Measurements from ENCODE around the gene SLC43A2.

SLC43A2 gene

DNA sequence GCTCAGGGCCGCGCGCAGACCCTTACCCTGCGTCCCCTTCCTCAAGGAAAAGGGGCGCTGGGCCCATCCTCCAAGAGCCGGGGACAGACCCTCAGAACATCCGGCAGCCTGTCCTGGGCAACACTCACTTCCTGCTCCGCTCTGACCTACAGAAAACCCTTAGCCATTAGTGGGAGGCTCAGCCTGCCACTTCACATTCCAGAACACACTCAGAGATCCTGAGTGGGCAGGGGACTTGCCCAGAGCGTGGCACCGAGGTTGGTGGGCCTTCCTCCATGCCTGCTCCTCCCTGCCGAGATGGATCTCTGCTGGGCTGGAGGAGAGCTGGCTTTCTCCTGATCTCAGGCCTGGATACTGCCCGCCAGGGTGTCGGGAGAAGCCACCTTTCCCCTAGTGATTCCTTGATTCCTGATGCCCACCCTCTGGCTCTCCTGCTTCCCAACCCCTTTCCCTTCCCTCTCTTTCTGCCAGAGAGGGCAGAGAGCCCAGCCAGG, 15.4 kb upstream of the SLC43A2 start:
- DNase-seq (ENCODE audit: low spot score): peak; percentile 25

DNA sequence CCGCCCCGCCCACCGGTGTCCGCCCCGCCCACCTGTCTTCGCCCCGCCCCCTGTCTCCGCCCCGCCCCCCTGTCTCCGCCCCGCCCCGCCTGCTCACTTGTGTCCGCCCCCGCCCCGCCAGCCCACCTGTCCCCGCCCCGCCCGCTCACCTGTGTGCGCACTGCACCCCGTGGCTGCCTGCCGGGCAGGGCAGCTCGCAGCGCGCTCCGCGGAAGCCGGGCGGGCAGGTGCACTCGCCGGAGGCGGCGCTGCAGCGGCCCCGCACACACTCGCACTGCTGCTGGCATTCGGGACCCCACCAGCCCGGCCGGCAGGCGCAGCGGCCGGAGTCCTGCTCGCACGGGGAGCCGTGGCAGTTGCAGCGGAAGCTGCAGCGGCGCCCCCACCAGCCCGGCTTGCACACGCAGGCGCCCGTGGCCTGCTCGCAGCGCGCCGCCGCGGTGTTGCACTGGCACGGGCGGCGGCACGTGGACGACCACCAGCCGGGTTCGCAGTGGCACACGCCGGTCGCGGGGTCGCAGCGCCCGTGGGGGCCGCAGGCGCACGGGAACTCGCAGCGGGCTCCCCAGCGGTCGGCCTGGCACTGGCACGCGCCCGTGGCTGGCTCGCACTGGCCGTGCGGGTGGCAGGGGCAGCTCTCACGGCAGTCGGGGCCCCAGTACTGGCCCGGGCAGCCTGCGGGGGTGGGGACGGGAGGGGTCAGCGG, 14.8 kb upstream of the SLC43A2 start:
- DNase-seq (ENCODE audit: low spot score): peak; percentile 63

DNA sequence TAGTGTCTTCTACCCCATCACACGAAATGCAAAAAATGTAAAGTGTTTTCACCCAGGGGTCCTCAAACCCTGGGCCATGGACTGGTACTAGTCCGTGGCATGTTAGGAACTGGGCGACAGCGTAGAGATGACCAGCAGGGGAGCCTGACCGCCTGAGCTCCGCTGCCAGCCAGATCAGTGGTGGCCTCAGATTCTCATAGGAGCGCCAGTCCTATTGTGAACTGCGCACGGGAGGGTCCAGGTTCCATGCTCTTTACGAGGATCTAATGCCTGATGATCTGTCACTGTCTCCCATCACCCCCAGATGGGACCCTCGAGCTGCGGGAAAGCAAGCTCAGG, 12.4 kb upstream of the SLC43A2 start:
- no peak for DNase-seq (ENCODE audit: low spot score)

DNA sequence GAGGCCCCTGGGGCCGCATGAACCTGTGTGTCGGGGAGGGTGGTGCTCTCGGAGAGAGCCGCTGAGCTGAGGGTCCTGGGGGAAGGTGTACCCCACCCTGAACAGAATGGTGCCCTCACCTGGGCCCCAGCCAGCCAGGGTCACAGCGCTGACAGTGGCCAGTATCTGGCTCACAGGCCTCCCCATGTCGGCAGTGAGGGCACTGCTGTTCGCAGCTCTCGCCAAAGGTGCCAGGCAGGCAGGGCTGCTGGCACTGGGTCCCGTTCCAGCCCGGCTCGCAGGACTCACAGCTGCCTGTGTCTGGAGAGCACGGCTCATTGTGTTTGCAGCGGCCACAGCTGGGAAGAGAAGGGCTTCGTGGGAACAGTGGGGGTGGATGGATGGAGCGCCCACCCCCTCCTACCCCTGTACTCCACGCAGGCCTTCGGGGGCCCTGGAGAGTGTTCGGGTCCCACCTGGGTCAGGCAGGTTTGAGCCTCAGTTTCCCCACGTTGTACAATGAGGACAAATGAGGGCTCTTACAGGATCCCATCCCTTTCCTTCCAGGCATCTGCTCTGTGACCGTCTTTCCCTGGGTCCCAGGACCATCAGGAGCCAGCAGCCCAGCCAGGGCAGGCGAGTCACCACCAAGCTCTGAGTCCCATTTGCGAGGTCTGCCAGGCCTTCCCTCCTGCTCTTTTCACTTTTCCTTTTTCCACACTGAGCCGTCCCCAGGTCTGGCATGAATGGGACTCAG, 11.9 kb upstream of the SLC43A2 start:
- DNase-seq (ENCODE audit: low spot score): no peak

DNA sequence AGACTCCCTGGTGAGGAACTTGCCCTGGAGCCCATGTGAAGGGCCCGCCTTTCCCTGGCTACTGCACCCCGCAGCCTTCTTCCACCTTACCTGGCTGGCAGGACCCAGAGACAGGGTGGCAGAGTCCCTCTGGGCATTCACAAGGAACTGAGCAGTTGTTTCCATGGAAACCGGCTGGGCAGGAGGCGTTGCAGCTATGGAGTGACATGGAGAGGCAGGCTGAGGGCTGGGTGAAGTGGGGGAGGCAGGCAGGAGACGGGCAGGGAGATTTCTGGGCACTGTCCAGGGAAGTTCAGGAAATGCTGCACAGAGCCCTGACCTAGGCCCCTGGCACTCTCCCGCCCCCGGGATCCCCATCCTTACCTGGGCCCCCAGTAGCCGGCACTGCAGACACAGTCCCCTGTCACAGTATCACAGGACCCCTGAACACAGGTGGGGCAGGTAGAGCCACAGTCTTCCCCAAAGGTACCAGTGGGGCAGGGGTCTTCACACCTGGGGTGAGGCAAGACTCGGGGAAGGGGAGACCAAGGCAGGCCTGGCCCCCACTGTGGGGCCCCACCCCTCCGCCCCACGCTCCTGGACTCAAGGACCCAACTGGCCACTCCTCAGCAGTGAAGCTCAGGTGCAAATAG, 11.0 kb upstream of the SLC43A2 start:
- DNase-seq (ENCODE audit: low spot score): no peak

DNA sequence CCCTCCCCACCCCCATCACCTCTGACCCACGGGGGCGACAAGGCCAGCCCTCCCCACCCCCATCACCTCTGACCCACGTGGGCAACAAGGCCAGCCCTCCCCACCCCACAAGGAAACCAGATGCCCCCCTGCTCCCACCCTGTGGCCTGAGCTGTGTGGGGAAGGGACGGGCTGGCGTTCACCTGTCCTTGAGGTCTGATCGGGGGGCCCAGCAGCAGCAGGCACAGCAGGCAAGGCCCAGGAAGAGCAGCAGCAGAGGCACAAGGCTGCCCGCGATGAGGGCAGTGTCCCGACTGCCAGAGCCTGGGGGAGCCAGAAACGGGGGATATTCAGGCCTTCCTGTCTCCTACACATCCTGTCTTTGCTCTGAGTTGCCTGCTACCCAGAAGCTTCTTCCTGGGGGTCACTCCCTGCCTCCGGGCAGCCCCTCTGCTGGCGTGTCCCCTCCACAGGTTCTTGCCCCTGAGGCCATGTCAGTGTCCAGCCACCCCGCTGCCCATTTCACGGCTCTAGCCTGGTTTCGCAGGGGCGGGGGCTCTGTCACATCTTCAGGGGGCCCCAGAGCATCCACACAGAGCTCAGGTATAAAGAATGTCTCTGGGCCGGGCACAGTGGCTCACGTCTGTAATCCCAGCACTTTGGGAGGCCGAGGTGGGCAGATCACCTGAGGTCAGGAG, 10.1 kb upstream of the SLC43A2 start:
- DNase-seq (ENCODE audit: low spot score): no peak

DNA sequence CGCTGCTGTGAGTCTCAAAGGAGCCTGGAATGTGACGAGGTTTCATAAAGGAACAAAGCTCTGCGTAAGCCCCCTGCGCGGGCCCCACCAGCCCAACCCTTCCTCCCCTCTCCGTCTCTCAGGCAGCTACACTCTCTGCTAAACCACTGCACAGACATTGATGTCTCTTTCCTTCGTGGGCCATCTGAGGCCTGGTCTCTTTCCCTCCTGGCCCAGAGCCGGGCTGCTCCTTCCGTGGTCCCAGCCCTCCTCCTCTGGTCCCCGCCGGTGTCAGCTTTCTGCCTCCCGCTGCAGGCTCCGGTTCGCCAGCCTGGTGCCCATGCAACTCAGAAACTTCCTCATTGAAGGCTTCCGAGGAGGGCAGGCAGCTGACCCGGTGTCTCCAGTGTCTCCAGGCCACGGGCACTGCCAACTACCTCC, 9.5 kb upstream of the SLC43A2 start:
- no peak for DNase-seq (ENCODE audit: low spot score)

DNA sequence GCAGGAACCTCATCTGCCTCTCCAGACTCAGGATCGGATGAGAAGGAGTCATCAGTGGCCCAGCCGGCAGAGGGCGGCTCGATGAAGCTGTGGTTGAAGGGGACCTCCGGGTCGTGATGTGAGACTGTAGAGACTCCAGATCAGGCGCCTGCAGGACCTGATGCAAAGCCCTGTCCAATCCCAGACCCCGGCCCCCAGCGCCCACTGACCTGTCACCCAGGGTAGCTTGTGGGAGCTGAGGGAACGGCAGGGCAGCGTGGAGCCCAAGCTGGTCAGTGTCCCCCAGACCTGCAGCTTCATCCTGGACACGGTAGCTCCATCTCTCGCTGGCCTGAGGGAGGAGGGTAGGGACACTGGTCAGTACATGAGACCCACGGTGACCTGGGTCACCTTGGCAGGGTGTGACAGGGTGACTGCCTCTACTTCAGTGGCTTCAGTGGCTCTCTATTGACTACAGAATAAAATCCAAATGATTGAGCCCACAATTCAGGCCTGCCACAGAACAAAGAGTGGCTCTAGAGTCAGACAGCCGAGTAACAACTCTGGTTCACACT, 8.2 kb upstream of the SLC43A2 start:
- DNase-seq (ENCODE audit: low spot score): no peak

DNA sequence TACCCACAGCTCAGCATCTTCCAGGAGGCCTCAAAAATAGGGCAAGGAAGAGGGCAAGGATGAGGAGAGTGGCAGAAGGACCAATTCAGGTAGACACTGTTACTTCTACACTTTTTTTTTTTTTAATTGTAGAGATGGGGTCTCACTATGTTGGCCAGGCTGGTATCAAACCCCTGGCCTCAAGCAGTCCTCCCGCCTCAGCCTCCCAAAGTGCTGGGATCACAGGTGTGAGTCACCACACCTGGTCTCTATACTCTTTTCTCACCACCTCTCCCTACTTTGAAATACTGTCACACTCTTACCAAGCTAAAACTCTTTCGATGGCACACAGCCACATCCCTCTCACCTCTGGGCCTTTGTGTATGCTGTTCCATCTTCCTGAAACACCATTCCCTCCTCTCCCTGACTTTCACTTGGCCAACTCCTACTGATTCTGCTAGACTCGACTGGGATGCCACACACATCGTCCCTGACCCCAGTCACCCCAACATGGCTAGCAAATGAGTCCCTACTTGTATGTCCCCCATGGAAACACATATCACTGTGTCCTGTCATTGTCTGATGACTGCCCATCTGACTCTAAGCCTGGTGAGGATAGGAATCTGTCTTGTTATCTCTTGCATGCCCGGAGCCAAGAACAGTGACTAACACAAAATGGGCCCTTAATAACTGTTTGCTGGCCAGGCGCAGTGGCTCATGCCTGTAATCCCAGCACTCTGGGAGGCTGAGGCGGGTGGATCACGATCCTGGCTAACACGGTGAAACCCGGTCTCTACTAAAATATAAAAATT, 7.2 kb upstream of the SLC43A2 start:
- no peak for DNase-seq (ENCODE audit: low spot score)

DNA sequence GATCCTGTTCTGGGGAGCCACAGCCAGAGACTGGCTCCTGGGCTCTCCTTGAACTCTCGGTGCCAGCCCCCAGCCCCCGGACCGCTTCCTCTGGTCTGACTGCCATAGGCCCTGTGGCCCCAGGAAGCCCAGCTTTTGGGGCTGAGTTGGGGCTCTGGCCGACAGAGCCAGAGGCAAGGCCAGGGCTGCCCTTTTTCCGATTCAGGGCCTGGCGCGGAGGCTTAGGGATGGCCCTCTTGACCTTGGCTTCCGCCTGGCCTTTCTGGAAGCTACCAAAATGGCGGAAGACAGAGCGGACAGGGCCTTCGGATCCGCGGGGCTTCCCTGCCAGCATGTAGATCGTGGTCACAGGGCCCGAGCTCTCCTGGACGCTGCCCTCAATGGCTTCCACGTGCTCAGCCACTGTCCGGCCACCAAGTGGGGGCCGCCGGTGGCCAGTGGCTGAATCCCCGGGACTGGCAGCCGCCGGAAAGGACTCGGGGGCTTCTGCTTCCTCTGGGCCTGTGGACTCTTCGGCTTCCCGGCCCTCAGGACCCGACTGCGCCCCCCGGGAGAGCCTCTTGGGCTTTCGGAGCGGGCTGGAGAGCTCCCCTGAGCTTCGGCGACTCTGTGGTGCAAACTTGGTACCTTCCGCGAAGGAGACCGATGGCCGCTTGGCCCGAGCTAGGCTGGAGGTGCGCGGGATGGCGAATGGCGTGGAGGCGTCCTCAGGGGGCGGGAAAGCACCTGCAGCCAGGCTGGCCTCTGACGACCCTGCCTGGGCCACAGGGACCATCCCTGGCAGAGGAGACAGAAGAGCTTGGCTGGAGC, 6.4 kb upstream of the SLC43A2 start:
- DNase-seq (ENCODE audit: low spot score): no peak

DNA sequence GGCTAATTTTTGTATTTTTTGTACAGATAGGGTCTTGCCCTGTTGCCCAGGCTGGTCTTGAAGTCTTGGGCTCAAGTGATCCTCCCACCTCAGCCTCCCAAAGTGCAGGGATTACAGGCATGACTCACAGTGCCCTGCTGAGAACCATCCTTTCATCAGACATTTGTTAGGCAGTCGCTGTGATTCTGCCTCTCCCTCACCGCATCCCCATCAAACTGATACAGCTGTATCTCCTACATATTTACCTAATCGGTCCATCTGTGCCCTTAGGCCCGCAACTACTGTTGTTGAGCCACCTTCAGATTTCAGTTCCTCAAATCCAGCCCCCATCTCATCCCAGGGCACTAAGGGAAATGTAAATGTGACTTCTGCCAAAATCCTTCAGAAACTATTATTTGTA, 2.0 kb upstream of the SLC43A2 start:
- no peak for DNase-seq (ENCODE audit: low spot score)

DNA sequence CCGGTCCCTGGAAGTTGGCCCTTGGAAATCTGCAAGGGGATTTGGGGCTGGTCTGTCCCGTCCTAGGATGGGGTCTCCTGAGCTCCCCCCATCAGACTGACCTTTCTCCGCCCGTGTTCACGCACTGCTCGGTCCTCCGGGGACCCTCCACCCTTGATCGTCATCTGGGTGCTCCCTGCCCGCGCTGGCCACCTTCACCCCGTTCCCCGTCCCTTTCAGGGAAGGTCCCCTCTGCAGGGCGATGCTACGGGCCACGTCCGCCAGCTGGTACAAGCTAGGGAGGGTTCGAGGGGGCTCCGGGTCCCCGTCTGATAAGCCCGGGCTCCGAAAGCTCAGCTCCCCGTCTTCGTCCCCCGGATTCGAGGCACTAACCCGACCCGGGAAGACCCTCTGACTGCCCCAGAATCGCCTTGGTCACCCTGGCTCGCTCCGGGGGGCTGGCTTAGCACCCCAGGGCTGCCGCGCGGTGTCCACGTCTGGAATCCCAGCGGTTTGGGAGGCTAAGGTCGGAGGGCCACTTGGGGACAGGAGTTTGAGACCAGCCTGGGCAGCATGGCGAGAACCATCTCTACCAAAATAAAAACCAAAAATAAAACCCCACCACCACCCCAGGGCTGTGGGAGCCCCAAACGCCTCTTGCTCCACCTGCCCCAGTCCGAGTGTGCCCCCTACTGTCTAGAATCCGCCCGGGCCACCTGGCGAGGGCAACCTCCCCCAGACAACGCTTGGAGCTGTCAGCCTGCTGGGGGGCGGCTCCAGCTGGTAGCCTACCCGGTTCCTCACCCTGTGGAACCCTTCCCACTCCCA, 1.1 kb upstream of the SLC43A2 start:
- peak; percentile 54 for DNase-seq (ENCODE audit: low spot score)

DNA sequence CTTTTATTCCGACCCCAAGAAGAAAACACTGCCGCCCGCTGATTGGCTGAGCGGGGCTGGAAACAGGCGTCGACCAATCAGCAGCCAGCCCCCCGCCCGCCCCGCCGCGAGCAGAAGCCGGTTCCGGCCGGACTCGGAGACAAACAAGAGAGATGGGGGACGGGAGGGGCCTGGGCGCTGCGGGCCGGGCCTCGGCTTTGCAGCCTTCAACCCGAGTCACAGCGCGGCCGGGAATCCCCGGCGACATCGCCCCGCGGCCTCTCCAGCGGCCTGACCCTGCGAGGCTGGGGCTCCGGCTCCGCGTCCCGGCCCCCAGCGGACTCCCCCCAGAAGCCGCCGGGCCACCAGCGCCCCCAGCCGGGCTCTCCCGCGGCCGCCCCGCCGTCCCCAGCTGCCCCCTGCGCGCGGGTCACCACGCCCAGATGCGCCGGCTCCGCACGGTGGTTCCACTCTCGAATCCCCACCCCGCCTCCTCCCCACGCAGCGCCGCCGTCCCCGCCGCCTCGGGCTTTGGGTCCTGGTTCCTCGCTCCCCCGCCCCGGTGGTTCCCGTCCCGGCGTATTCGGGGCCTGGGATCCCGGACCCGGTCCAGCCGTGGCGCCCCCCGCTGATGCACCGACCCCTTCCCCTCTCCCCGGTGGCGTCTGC, 346 bp upstream of the SLC43A2 start:
- peak; percentile 100 for DNase-seq (ENCODE audit: low spot score)

DNA sequence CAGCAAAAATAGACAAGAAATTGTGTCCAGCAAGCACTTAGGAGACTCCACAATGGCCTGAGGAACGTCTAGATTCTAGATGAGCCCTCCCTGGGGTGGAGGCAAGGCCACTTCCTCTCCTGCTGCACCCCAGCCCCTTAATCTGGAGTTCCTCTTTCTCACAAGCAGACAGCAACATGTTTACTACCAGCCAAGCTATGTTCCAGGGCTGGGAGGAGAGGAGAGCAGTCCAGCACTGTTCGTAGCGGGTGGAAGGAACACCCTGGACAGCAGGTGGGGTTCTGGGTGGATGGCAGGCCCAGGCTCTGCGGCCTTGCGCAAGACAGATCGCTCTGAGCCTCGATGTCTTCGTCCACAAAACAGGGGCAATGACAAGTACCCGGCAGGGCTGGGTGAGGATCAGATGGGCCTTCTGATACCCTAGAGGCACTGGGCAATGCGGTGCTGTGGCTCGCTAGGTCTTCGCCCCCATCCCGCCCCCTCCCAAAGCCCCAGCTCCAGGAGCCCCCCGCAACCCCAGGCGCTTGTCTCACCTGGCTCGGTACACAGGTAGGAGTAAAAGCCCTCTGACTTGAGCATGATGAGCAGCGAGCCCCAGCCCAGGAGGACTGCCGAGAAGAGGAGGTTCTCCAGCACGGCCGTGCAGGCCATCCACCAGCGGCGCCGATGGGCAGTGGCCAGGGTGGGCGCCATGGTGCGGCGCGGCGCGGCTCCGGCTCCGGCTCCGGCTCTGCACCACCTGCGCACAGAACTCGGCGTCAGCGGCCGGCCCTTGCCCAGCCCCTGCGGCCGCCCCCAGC, 1.3 kb downstream of the SLC43A2 start:
- DNase-seq (ENCODE audit: low spot score): peak; percentile 27

DNA sequence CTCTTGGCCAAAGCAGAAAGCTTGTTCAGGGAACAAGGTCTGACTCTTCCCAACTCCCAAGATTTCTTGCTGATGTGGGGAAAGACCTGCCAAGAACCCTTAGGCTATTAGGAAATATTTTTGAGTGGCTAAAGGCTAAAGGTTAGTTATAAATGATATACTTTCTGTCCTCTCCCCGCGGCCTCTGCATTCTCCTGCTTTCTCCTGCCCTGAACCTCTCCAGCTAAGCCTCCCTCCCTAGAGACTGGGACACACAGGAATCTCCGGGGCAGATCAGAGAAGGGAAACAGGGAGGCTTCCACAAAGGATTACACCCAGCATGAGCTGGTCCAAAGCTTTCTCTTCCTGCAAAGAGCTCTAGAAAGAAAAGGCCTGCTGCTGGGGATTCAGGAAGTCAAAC, 2.3 kb downstream of the SLC43A2 start:
- no peak for DNase-seq (ENCODE audit: low spot score)

DNA sequence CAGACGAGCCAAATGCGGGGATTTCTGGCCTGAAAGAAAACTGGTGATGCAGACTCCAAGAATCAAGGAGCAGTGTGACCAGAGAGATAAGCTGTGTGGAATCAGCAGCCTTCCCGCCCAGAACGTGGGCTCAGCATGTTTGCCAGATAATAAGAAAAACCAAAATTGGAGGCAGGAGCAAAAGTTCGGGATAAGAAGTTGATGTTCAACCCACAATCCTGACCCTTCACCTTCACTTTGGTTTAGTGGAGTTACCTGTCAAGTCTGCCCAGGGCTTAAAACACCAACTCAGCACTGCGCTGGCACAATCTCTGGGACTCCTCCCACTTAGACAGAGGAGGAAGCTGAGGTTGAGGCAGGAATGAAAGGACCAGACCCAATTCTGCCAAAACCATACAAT, 3.1 kb downstream of the SLC43A2 start:
- DNase-seq (ENCODE audit: low spot score): no peak

DNA sequence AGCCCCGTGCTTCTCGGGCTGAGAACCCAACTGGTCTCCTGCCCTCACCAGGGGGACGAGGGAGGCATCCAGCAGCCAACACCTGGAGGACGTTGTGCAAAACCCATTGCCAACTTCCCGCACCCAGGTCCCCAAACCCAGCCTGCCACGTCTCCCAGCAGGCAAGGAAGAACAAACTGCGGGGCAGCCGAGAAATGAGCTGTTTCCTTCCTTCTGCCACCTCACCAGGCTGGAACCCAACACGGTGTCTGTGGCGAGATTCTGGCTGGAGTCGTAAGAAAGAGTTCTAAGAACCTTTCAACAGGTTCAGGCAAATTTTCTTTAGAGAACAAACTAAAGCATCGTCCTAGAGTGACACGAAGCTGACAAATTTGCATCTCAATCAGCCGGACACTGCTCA, 3.6 kb downstream of the SLC43A2 start:
- no peak for DNase-seq (ENCODE audit: low spot score)

DNA sequence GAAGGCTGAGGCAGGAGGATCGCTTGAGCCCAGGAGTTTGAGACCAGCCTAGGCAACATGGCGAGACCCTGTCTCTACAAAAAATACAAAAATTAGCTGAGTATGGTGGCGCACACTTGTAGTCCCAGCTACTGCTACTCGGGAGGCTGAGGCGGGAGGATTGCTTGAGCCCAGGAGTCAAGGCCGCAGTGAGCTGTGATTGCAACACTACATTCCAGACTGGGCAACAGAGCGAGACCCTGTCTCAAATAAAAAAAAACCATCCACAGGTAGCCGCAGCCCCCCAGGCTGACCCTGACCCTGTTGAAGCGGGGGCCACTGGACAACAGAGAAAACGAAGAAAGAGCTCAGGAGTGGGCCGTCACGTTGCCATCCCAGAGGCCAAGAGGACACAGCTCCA, 4.0 kb downstream of the SLC43A2 start:
- DNase-seq (ENCODE audit: low spot score): no peak

Data from AG08396 (cell line).